ENCODE results near the gene PMP22. TPM values are rescaled to one million over a fixed set of nuclear protein-coding genes. Genes with fewer than 3 reads are reported as not detected.

The PMP22 gene
- total RNA-seq, 6 donors from 2014 or later, result 49.7 to 179 (median 105) TPM

- H3K36me3 ChIP-seq, result peaks cover 0 to 50% (median 7%) of the 10 kb centered on the region in 4 donors
- WGBS, 2 donors, result 84 to 93% methylated on average over 2 to 3 of the region's 3 CpGs
- TF ChIP-seq POLR2AphosphoS5 (IDR thresholded peaks at IDR 0.05), result no peak
- no peak for TF ChIP-seq POLR2A (IDR thresholded peaks at IDR 0.05)
- TF ChIP-seq CTCF (IDR thresholded peaks at IDR 0.05), result no peak
- no peak for TF ChIP-seq EP300 (IDR thresholded peaks at IDR 0.05)
- H3K27me3 ChIP-seq, result no peaks in the 10 kb centered on the region
- H3K9me3 ChIP-seq, result no peaks in the 10 kb centered on the region
- peaks cover 17 to 52% (median 26%) of the 10 kb centered on the region in 4 donors for H3K4me1 ChIP-seq
- DNase-seq, result peak in 1 of 2 donors; percentile 24
- peak in 1 of 2 donors; percentile 34 for ATAC-seq (ENCODE audit: low FRiP score in 2 of 2)
- H3K4me3 ChIP-seq, result no peak overlapping the region
- H3K27ac ChIP-seq, result no peak overlapping the region
Measured at GRCh38 chr17:15239491-15239890, 25.6 kb downstream of the PMP22 start.

- Histone ChIP-seq H3K27ac (no peak overlapping the region), H3K4me1 (peaks cover 21 to 58% (median 31%) of the 10 kb centered on the region in 4 donors), H3K27me3 (no peaks in the 10 kb centered on the region), H3K36me3 (peaks cover 3 to 55% (median 8%) of the 10 kb centered on the region in 4 donors), H3K4me3 (no peak overlapping the region), H3K9me3 (no peaks in the 10 kb centered on the region)
- TF ChIP-seq POLR2A (IDR thresholded peaks at IDR 0.05) (no peak), POLR2AphosphoS5 (IDR thresholded peaks at IDR 0.05) (no peak), CTCF (IDR thresholded peaks at IDR 0.05) (no peak), EP300 (IDR thresholded peaks at IDR 0.05) (no peak)
- DNase-seq, result no peak
- 89 to 94% methylated on average over 3 of the region's 3 CpGs for WGBS, 2 donors
- ATAC-seq (ENCODE audit: low FRiP score in 2 of 2), result no peak
Measured at GRCh38 chr17:15238676-15239422, 26.3 kb downstream of the PMP22 start.

- ATAC-seq (ENCODE audit: low FRiP score in 2 of 2), result peak; percentile 16 to 76
- no peak for TF ChIP-seq CTCF (IDR thresholded peaks at IDR 0.05)
- peak in 2 of 4 donors; percentile 13 to 40 for TF ChIP-seq EP300 (IDR thresholded peaks at IDR 0.05)
- TF ChIP-seq POLR2A (IDR thresholded peaks at IDR 0.05), result no peak
- peak in 1 of 2 donors; percentile 35 for TF ChIP-seq POLR2AphosphoS5 (IDR thresholded peaks at IDR 0.05)
- no peak for DNase-seq
- Histone ChIP-seq H3K4me1 (peaks cover 29 to 66% (median 35%) of the 10 kb centered on the region in 4 donors), H3K4me3 (no peak overlapping the region), H3K27me3 (no peaks in the 10 kb centered on the region), H3K9me3 (no peaks in the 10 kb centered on the region), H3K36me3 (peaks cover 5 to 62% (median 9%) of the 10 kb centered on the region in 4 donors), H3K27ac (no peak overlapping the region)
- WGBS, 2 donors, result 43 to 55% methylated on average over 2 of the region's 2 CpGs
Measured at GRCh38 chr17:15238057-15238456, 27.1 kb downstream of the PMP22 start.

DNA sequence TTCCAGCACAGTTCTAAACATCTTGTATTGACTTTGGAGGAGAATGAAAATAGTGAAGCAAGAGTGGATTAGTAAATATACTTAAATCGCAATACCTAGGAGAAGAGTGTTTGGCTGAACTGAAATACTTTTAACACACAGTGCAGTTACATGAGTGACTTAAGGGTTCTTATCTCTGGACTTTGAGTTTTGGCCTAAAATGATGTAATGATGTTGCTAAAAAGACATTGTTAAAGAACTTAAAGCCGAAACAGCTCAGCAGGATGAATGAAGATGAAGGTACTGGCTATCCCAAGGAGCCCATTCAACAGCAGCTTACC lies 28.1 kb downstream of the PMP22 start:
- DNase-seq (no peak), ATAC-seq (ENCODE audit: low FRiP score in 2 of 2) (no peak)
- Histone ChIP-seq H3K27me3 (no peaks in the 10 kb centered on the region), H3K4me1 (peaks cover 30 to 67% (median 35%) of the 10 kb centered on the region in 4 donors), H3K27ac (peak overlapping the region in 1 of 4 donors; percentile 39), H3K9me3 (no peaks in the 10 kb centered on the region), H3K36me3 (peaks cover 5 to 72% (median 11%) of the 10 kb centered on the region in 4 donors), H3K4me3 (no peak overlapping the region)
- 63 to 70% methylated on average over 2 of the region's 2 CpGs for WGBS, 2 donors
- TF ChIP-seq EP300 (IDR thresholded peaks at IDR 0.05) (no peak), POLR2A (IDR thresholded peaks at IDR 0.05) (no peak), CTCF (IDR thresholded peaks at IDR 0.05) (no peak), POLR2AphosphoS5 (IDR thresholded peaks at IDR 0.05) (no peak)

Data from upper lobe of left lung (tissue), 6 donors.